K562 (cell line): ENCODE data around the gene BCO1. TPM values are rescaled to one million over a fixed set of nuclear protein-coding genes. Genes with fewer than 3 reads are reported as not detected.
A peak's percentile ranks its signal among the peaks of the same experiment; 100 is the strongest.

Experiments used
- BCOR ChIP-seq: fragments of 450-650 bp; IDR thresholded peaks from 2 replicates; pipeline ENCODE4 v1.6.1; 2016
- KDM5B ChIP-seq: fragments of 200-600 bp; sonication (generic); IDR thresholded peaks from 2 replicates; pipeline ENCODE4 v1.6.1; 2012; ENCODE audit warnings: low read depth, mild to moderate bottlenecking, moderate library complexity, low read length, control low read depth, inconsistent platforms; ENCODE audit not compliant: insufficient replicate concordance
- MYC ChIP-seq, 2 experiments: fragments of 250-450 bp in 1 of 2; sonication (Bioruptor Pico) in 1 of 2; IDR thresholded peaks; 2 replicates each; pipeline versions ENCODE4 v1.5.1 to v1.6.1; 2012 to 2021; ENCODE audit warnings: low read depth in 2 of 2, borderline replicate concordance in 1 of 2, improper control_type of control experiment in 1 of 2, low read length in 1 of 2, mild to moderate bottlenecking in 1 of 2, moderate library complexity in 1 of 2
- NR1H2 ChIP-seq: sonication (generic); formaldehyde crosslinking; IDR thresholded peaks from 2 replicates; pipeline ENCODE4 v1.4.0; 2020; ENCODE audit warnings: mild to moderate bottlenecking, missing genetic modification reagents
- NR2C2 ChIP-seq, 2 experiments: fragments of 200-800 bp in 1 of 2; sonication (Bioruptor generic) in 1 of 2; sonication (generic) in 1 of 2; formaldehyde crosslinking in 1 of 2; IDR thresholded peaks; 2 replicates each; pipeline versions ENCODE4 v1.6.1 to v1.8.0; 2016 to 2022; ENCODE audit warnings: mild to moderate bottlenecking in 1 of 2, missing compliant biosample characterization in 1 of 2, missing genetic modification characterization in 1 of 2, missing genetic modification reagents in 1 of 2
- ZBTB12 ChIP-seq: fragments of 250-450 bp; sonication (Bioruptor Pico); IDR thresholded peaks from 2 replicates; pipeline ENCODE4 v1.4.0; 2020
- ZNF134 ChIP-seq: fragments of 250-450 bp; sonication (Bioruptor Pico); conservative IDR thresholded peaks from 2 replicates; pipeline ENCODE4 v1.4.0; 2020
- ZNF140 ChIP-seq: fragments of 250-450 bp; sonication (Bioruptor Pico); IDR thresholded peaks from 2 replicates; pipeline ENCODE4 v1.8.0; 2021; ENCODE audit warnings: moderate library complexity, mild to moderate bottlenecking, inconsistent platforms
- ZNF444 ChIP-seq: fragments of 250-450 bp; sonication (Bioruptor Pico); IDR thresholded peaks from 2 replicates; pipeline ENCODE4 v1.4.0; 2020; ENCODE audit warnings: mild to moderate bottlenecking, moderate library complexity
- ZNF512 ChIP-seq: IDR thresholded peaks from 2 replicates; pipeline ENCODE4 v1.6.1; 2016; ENCODE audit warnings: missing genetic modification characterization, missing compliant biosample characterization
- ZNF551 ChIP-seq: fragments of 250-450 bp; sonication (Bioruptor Pico); IDR thresholded peaks from 2 replicates; pipeline ENCODE4 v1.5.0; 2021; ENCODE audit warnings: mild to moderate bottlenecking, moderate library complexity
- ZNF586 ChIP-seq: fragments of 450-650 bp; formaldehyde crosslinking; conservative IDR thresholded peaks from 2 replicates; pipeline ENCODE4 v1.4.0; 2020; ENCODE audit warnings: mild to moderate bottlenecking, moderate library complexity
- polyA plus RNA-seq, 8 experiments: library from polyadenylated mRNA; depleted of rRNA in 4 of 8; stranded (reverse) in 5 of 8; unstranded in 3 of 8; fragments of >200 nt; fragmentation: Nextera tagmentation in 2 of 8; fragmentation: Illumina TruSeq in 1 of 8; extraction: Ambion mirVana in 2 of 8; extraction: Trizol in 1 of 8; gene quantifications; 2 replicates each; pipeline versions ENCODE4 v1.2.1 to v1.2.3, GENCODE V29; 2011 to 2014; ENCODE audit warnings: inconsistent platforms in 1 of 8, missing spikeins in 1 of 8
- total RNA-seq, 7 experiments: library from RNA; depleted of rRNA in 6 of 7; stranded (reverse); fragments of >200 nt in 6 of 7; fragmentation: Illumina TruSeq in 2 of 7; extraction: Trizol in 2 of 7; gene quantifications; 2 replicates each; pipeline versions ENCODE4 v1.2.1 to v1.2.3, GENCODE V29; 2011 to 2021; ENCODE audit warnings: low replicate concordance in 1 of 7
- TF ChIP-seq, protein P1 (sequence below): fragments of 250-450 bp; sonication (Bioruptor Pico); IDR thresholded peaks from 2 replicates; pipeline ENCODE4 v1.5.0; 2022; ENCODE audit warnings: mild to moderate bottlenecking
- TF ChIP-seq, protein P2 (sequence below): fragments of 200-800 bp; sonication (Bioruptor generic); IDR thresholded peaks from 2 replicates; pipeline ENCODE4 v1.6.1; 2017; ENCODE audit warnings: missing genetic modification characterization, missing compliant biosample characterization
- TF ChIP-seq, protein P3 (sequence below): fragments of 450-650 bp; IDR thresholded peaks from 2 replicates; pipeline ENCODE4 v1.6.1; 2017; ENCODE audit warnings: antibody characterized with exemption, mild to moderate bottlenecking

BCO1 gene
- total and polyA plus RNA-seq, 9 of the 15 experiments (the other 6 are each of a cell fraction or from before 2014, with no cell fraction given): not detected

DNA sequence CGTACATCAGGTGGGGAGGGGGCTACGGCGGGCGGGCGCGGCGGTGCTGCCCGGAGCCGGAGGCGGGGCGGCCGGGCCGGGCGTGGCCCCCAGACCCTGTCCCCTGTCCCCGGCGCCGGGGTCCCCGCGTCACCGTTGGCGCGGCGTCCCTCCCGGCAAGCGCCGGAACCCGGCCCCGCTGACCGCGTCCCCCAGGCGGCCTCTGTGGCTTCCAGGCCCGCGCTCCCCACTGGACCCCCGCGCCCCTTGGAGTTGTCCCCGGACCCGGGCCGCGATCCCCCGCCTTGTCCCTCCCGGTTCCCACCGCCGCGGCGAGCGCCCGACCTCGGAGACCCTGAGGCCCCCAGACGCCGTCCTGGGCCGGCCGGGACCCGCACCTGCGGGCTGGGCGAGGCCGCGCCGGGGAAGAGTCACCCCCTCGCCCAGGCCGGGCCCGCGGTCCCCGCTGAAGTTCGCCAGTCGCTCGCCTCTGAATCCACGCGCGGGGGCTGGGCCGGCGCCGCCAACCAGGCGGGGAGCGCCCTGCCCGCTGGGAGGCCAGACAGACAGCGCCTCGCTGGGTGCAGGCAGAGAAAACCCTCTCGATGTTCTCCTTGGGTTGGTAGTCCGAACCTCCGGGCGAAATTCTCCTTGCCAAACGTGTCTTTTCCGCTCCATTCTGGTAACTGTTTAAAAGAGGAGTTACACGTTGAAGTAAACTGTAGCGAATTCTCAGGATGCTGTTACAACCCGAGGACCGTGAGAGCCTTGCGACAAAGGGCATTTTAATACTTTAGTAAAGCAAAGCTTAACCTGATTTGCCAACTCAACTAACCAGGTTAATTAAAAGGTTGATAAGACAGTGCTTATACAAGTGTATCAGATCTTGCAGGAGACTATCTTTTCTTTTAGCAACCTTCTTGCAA lies 77.0 kb downstream of the BCO1 start (continued):
- TF ChIP-seq, protein P1, sequence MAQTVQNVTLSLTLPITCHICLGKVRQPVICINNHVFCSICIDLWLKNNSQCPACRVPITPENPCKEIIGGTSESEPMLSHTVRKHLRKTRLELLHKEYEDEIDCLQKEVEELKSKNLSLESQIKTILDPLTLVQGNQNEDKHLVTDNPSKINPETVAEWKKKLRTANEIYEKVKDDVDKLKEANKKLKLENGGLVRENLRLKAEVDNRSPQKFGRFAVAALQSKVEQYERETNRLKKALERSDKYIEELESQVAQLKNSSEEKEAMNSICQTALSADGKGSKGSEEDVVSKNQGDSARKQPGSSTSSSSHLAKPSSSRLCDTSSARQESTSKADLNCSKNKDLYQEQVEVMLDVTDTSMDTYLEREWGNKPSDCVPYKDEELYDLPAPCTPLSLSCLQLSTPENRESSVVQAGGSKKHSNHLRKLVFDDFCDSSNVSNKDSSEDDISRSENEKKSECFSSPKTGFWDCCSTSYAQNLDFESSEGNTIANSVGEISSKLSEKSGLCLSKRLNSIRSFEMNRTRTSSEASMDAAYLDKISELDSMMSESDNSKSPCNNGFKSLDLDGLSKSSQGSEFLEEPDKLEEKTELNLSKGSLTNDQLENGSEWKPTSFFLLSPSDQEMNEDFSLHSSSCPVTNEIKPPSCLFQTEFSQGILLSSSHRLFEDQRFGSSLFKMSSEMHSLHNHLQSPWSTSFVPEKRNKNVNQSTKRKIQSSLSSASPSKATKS (CRISPR knock-in tag): no peak
- TF ChIP-seq BCOR: no peak
- no peak for TF ChIP-seq KDM5B
- TF ChIP-seq ZNF140 (CRISPR knock-in tag): no peak
- no peak for TF ChIP-seq ZNF134
- TF ChIP-seq, protein P2, sequence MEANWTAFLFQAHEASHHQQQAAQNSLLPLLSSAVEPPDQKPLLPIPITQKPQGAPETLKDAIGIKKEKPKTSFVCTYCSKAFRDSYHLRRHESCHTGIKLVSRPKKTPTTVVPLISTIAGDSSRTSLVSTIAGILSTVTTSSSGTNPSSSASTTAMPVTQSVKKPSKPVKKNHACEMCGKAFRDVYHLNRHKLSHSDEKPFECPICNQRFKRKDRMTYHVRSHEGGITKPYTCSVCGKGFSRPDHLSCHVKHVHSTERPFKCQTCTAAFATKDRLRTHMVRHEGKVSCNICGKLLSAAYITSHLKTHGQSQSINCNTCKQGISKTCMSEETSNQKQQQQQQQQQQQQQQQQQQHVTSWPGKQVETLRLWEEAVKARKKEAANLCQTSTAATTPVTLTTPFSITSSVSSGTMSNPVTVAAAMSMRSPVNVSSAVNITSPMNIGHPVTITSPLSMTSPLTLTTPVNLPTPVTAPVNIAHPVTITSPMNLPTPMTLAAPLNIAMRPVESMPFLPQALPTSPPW: peak; percentile 11; the same call in 1 of the 2 replicates
- TF ChIP-seq ZNF551 (CRISPR knock-in tag): no peak
- TF ChIP-seq NR2C2 (CRISPR knock-in tag; IDR thresholded peaks at IDR 0.05): no peak
- TF ChIP-seq NR2C2 (tag; IDR thresholded peaks at IDR 0.05): peak; percentile 40; the same call in 1 of the 2 replicates
- no peak for TF ChIP-seq ZBTB12 (CRISPR knock-in tag)
- no peak for TF ChIP-seq NR1H2 (CRISPR knock-in tag)
- no peak for TF ChIP-seq MYC (IDR thresholded peaks at IDR 0.05; ENCODE audit: low read depth, low read length)
- no peak for TF ChIP-seq MYC (CRISPR knock-in tag; IDR thresholded peaks at IDR 0.05; ENCODE audit: borderline replicate concordance, low read depth)
- TF ChIP-seq, protein P3, sequence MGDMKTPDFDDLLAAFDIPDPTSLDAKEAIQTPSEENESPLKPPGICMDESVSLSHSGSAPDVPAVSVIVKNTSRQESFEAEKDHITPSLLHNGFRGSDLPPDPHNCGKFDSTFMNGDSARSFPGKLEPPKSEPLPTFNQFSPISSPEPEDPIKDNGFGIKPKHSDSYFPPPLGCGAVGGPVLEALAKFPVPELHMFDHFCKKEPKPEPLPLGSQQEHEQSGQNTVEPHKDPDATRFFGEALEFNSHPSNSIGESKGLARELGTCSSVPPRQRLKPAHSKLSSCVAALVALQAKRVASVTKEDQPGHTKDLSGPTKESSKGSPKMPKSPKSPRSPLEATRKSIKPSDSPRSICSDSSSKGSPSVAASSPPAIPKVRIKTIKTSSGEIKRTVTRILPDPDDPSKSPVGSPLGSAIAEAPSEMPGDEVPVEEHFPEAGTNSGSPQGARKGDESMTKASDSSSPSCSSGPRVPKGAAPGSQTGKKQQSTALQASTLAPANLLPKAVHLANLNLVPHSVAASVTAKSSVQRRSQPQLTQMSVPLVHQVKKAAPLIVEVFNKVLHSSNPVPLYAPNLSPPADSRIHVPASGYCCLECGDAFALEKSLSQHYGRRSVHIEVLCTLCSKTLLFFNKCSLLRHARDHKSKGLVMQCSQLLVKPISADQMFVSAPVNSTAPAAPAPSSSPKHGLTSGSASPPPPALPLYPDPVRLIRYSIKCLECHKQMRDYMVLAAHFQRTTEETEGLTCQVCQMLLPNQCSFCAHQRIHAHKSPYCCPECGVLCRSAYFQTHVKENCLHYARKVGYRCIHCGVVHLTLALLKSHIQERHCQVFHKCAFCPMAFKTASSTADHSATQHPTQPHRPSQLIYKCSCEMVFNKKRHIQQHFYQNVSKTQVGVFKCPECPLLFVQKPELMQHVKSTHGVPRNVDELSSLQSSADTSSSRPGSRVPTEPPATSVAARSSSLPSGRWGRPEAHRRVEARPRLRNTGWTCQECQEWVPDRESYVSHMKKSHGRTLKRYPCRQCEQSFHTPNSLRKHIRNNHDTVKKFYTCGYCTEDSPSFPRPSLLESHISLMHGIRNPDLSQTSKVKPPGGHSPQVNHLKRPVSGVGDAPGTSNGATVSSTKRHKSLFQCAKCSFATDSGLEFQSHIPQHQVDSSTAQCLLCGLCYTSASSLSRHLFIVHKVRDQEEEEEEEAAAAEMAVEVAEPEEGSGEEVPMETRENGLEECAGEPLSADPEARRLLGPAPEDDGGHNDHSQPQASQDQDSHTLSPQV: no peak
- no peak for TF ChIP-seq ZNF512 (tag)
- no peak for TF ChIP-seq ZNF444 (CRISPR knock-in tag)
- no peak for TF ChIP-seq ZNF586 (CRISPR knock-in tag)
